Liver (tissue), 9 donors: ENCODE measurements around the gene NKTR. TPM values are rescaled to one million over a fixed set of nuclear protein-coding genes. Genes with fewer than 3 reads are reported as not detected.

ENCODE experiments used
- DNase-seq: peaks from one replicate; pipeline ENCODE4 v3.0.0-alpha.2; 2017; ENCODE audit warnings: low spot score
- H3K27ac ChIP-seq, 2 donors: one replicate each; pipeline ENCODE4 v1.7.0; 2013; ENCODE audit warnings: inconsistent platforms in 2 of 2, low read length in 2 of 2, control low read depth in 1 of 2, low read depth in 1 of 2, mild to moderate bottlenecking in 1 of 2
- H3K27me3 ChIP-seq, 4 donors: one replicate each; pipeline versions ENCODE4 v1.6.1 to v1.7.0; 2013; ENCODE audit warnings: low read length in 3 of 4, inconsistent platforms in 1 of 4, mild to moderate bottlenecking in 1 of 4, moderate library complexity in 1 of 4; ENCODE audit not compliant: control insufficient read depth in 4 of 4, insufficient read depth in 4 of 4
- H3K36me3 ChIP-seq, 4 donors: one replicate each; pipeline versions ENCODE4 v1.6.1 to v1.7.0; 2013; ENCODE audit warnings: low read length in 3 of 4, mild to moderate bottlenecking in 3 of 4, low read depth in 1 of 4, moderate library complexity in 1 of 4; ENCODE audit not compliant: control insufficient read depth in 4 of 4, insufficient read depth in 3 of 4
- H3K4me1 ChIP-seq, 4 donors: one replicate each; pipeline versions ENCODE4 v1.6.1 to v1.7.0; 2013; ENCODE audit warnings: low read length in 3 of 4, mild to moderate bottlenecking in 3 of 4, moderate library complexity in 1 of 4; ENCODE audit not compliant: control insufficient read depth in 4 of 4, insufficient read depth in 4 of 4
- H3K4me3 ChIP-seq, 3 donors: one replicate each; pipeline versions ENCODE4 v1.6.1 to v1.7.0; 2013; ENCODE audit warnings: low read length in 3 of 3, control low read depth in 1 of 3, low read depth in 1 of 3, mild to moderate bottlenecking in 1 of 3
- H3K9ac ChIP-seq, 2 donors: one replicate each; pipeline ENCODE4 v1.7.0; 2013; ENCODE audit warnings: low read length in 2 of 2, mild to moderate bottlenecking in 2 of 2, moderate library complexity in 2 of 2, control low read depth in 1 of 2, low read depth in 1 of 2
- H3K9me3 ChIP-seq, 4 donors: one replicate each; pipeline versions ENCODE4 v1.6.1 to v1.7.0; 2013; ENCODE audit warnings: low read length in 3 of 4; ENCODE audit not compliant: control insufficient read depth in 4 of 4
- EGR1 ChIP-seq, 2 donors: IDR thresholded peaks; 2 replicates each; pipeline ENCODE4 v1.6.1; 2016 to 2018; ENCODE audit warnings: antibody characterized with exemption in 2 of 2, low read depth in 2 of 2
- FOXA1 ChIP-seq: IDR thresholded peaks from 2 replicates; pipeline ENCODE4 v1.6.1; 2016; ENCODE audit warnings: antibody characterized with exemption
- FOXA2 ChIP-seq: IDR thresholded peaks from 2 replicates; pipeline ENCODE4 v1.6.1; 2016; ENCODE audit warnings: antibody characterized with exemption
- GABPA ChIP-seq, 2 donors: IDR thresholded peaks in 1 of 2; conservative IDR thresholded peaks in 1 of 2; 2 replicates each; pipeline ENCODE4 v1.6.1; 2016; ENCODE audit warnings: antibody characterized with exemption in 2 of 2, mild to moderate bottlenecking in 1 of 2, moderate library complexity in 1 of 2
- HNF4A ChIP-seq, 2 donors: conservative IDR thresholded peaks; 2 replicates each; pipeline ENCODE4 v1.6.1; 2016; ENCODE audit warnings: antibody characterized with exemption in 2 of 2, mild to moderate bottlenecking in 2 of 2
- HNF4G ChIP-seq: IDR thresholded peaks from 2 replicates; pipeline ENCODE4 v1.6.1; 2016; ENCODE audit warnings: antibody characterized with exemption
- JUND ChIP-seq, 2 donors: IDR thresholded peaks; 2 replicates each; pipeline ENCODE4 v1.6.1; 2016; ENCODE audit warnings: antibody characterized with exemption in 2 of 2
- NR2F2 ChIP-seq: IDR thresholded peaks from 2 replicates; pipeline ENCODE4 v1.6.1; 2016; ENCODE audit warnings: antibody characterized with exemption
- RAD21 ChIP-seq, 2 donors: IDR thresholded peaks; 2 replicates each; pipeline ENCODE4 v1.6.1; 2016; ENCODE audit warnings: antibody characterized with exemption in 2 of 2, mild to moderate bottlenecking in 2 of 2
- RXRA ChIP-seq, 2 donors: IDR thresholded peaks; 2 replicates each; pipeline ENCODE4 v1.6.1; 2017 to 2018; ENCODE audit warnings: antibody characterized with exemption in 2 of 2, mild to moderate bottlenecking in 1 of 2
- SP1 ChIP-seq: IDR thresholded peaks from 2 replicates; pipeline ENCODE4 v1.6.1; 2018; ENCODE audit warnings: antibody characterized with exemption, mild to moderate bottlenecking
- TAF1 ChIP-seq: conservative IDR thresholded peaks from 2 replicates; pipeline ENCODE4 v1.6.1; 2016; ENCODE audit warnings: antibody characterized with exemption, mild to moderate bottlenecking
- YY1 ChIP-seq: IDR thresholded peaks from 2 replicates; pipeline ENCODE4 v1.6.1; 2016; ENCODE audit warnings: antibody characterized with exemption, mild to moderate bottlenecking
- WGBS: extraction: QIAGEN DNeasy Blood & Tissue Kit; methylation state at CpG from one replicate; pipeline ENCODE4 v1.1.7; 2013; 5-methylcytosine and 5-hydroxymethylcytosine counted together
- polyA plus RNA-seq, 2 donors: library from polyadenylated mRNA; stranded (reverse) in 1 of 2; unstranded in 1 of 2; fragments of 200-250 nt in 1 of 2; fragments of >200 nt in 1 of 2; fragmentation: Nextera tagmentation in 1 of 2; extraction: Ambion mirVana in 1 of 2; gene quantifications; one replicate each; pipeline versions ENCODE4 v1.2.1 to v1.2.3, GENCODE V29; 2013 to 2015
- total RNA-seq, 2 donors: library from RNA; depleted of rRNA; stranded (reverse); fragments of >200 nt; gene quantifications; one replicate each; pipeline ENCODE4 v1.2.3, GENCODE V29; 2014
- TF ChIP-seq, protein P1 (sequence below): IDR thresholded peaks from 2 replicates; pipeline ENCODE4 v1.6.1; 2016; ENCODE audit warnings: antibody characterized with exemption
- TF ChIP-seq, protein P2 (sequence below): IDR thresholded peaks from 2 replicates; pipeline ENCODE4 v1.6.1; 2016; ENCODE audit warnings: antibody characterized with exemption, mild to moderate bottlenecking
- TF ChIP-seq, protein P3 (sequence below): IDR thresholded peaks from 2 replicates; pipeline ENCODE4 v1.6.1; 2016; ENCODE audit warnings: antibody characterized with exemption
- TF ChIP-seq, protein P4 (sequence below): IDR thresholded peaks from 2 replicates; pipeline ENCODE4 v1.6.1; 2016; ENCODE audit warnings: antibody characterized with exemption
- TF ChIP-seq, protein P5 (sequence below): fragments of 150-350 bp; IDR thresholded peaks from 2 replicates; pipeline ENCODE4 v1.5.1; 2017; ENCODE audit warnings: improper control_type of control experiment, low read depth, low read length; ENCODE audit not compliant: missing input control
- donor health status: healthy.
- donor health status: healthy.
- donor health status: healthy.
- donor health status: healthy.
- donor health status: healthy.

NKTR gene
- total and polyA plus RNA-seq, 4 donors = 5.8 to 75.5 (median 28.1) TPM

DNA sequence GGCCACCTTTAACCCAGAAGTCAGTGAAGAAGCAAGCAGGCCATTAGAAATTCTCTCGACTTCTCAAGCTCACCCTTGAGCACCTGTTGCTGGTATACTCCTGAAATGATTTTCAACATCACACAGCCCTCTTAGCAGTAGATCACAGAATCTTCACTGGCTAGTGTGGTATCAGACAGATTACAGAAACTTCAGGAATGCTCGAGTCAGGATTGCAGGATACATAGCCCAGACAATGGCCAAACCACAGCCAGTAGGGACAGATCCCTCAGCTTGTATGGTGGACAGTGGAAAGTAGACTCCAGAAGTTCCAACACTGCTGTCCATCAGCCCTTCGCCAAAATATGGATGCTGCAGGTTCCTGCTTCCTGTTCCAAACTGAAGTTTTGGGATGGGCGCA lies 80.3 kb downstream of the NKTR start:
- DNase-seq = no peak
- H3K4me1 ChIP-seq = no peaks in the 10 kb centered on the region
- H3K4me3 ChIP-seq = no peak overlapping the region
- H3K27ac ChIP-seq = no peak overlapping the region
- peaks cover 0 to 2% (median 0%) of the 10 kb centered on the region in 4 donors for H3K9me3 ChIP-seq
- H3K27me3 ChIP-seq = no peaks in the 10 kb centered on the region
- TF ChIP-seq FOXA1 (no peak), RAD21 (IDR thresholded peaks at IDR 0.05) (no peak), YY1 (no peak)
- H3K36me3 ChIP-seq = no peaks in the 10 kb centered on the region
- H3K9ac ChIP-seq = no peak overlapping the region
- 84% methylated on average over 4 of the region's 4 CpGs for WGBS

DNA sequence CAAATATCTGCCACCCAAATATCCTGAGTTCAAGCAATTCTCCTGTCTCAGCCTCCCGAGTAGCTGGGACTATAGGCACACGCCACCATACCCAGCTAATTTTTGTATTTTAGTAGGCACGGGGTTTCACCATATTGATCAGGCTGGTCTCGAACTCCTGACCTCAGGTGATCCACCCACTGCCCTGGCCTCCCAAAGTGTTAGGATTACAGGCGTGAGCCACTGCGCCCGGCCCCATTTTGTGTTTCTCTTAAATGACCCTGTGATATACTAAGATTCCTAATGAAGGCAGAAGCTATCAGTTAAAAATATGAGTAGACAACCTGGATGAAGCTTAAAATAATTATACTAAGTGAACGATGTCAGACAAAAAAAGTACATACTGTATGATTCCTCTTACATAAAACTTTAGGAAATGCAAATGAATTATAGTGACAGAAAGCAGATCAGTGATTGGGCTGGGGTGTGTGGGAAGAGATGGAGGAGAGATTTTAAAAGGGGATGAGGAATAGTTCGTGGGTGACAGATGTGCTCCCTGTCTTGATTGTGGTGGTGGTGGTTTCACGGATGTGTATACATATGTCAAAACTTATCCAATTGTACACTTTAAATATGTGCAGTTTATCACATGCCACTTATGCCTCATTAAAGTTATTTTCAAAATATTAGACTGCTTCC lies 81.0 kb downstream of the NKTR start:
- Histone ChIP-seq H3K9ac (no peak overlapping the region), H3K9me3 (no peaks in the 10 kb centered on the region), H3K27ac (no peak overlapping the region), H3K4me1 (peaks cover 0 to 2% (median under 1%) of the 10 kb centered on the region in 4 donors), H3K4me3 (no peak overlapping the region), H3K36me3 (no peaks in the 10 kb centered on the region), H3K27me3 (no peaks in the 10 kb centered on the region)
- 84% methylated on average over 10 of the region's 10 CpGs for WGBS
- TF ChIP-seq HNF4G (no peak), RXRA (IDR thresholded peaks at IDR 0.05) (no peak), RAD21 (IDR thresholded peaks at IDR 0.05) (no peak), SP1 (no peak), JUND (IDR thresholded peaks at IDR 0.05) (no peak), YY1 (no peak), FOXA1 (no peak), TAF1 (no peak), FOXA2 (no peak), GABPA (IDR thresholded peaks at IDR 0.05 in 1 of 2, conservative IDR thresholded peaks at IDR 0.05 in 1 of 2) (no peak), HNF4A (conservative IDR thresholded peaks at IDR 0.05) (no peak), EGR1 (IDR thresholded peaks at IDR 0.05; ENCODE audit: low read depth in 2 of 2) (no peak), NR2F2 (no peak)
- TF ChIP-seq, protein P1, sequence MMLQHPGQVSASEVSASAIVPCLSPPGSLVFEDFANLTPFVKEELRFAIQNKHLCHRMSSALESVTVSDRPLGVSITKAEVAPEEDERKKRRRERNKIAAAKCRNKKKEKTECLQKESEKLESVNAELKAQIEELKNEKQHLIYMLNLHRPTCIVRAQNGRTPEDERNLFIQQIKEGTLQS = no peak
- TF ChIP-seq, protein P2, sequence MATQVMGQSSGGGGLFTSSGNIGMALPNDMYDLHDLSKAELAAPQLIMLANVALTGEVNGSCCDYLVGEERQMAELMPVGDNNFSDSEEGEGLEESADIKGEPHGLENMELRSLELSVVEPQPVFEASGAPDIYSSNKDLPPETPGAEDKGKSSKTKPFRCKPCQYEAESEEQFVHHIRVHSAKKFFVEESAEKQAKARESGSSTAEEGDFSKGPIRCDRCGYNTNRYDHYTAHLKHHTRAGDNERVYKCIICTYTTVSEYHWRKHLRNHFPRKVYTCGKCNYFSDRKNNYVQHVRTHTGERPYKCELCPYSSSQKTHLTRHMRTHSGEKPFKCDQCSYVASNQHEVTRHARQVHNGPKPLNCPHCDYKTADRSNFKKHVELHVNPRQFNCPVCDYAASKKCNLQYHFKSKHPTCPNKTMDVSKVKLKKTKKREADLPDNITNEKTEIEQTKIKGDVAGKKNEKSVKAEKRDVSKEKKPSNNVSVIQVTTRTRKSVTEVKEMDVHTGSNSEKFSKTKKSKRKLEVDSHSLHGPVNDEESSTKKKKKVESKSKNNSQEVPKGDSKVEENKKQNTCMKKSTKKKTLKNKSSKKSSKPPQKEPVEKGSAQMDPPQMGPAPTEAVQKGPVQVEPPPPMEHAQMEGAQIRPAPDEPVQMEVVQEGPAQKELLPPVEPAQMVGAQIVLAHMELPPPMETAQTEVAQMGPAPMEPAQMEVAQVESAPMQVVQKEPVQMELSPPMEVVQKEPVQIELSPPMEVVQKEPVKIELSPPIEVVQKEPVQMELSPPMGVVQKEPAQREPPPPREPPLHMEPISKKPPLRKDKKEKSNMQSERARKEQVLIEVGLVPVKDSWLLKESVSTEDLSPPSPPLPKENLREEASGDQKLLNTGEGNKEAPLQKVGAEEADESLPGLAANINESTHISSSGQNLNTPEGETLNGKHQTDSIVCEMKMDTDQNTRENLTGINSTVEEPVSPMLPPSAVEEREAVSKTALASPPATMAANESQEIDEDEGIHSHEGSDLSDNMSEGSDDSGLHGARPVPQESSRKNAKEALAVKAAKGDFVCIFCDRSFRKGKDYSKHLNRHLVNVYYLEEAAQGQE = no peak
- TF ChIP-seq, protein P3, sequence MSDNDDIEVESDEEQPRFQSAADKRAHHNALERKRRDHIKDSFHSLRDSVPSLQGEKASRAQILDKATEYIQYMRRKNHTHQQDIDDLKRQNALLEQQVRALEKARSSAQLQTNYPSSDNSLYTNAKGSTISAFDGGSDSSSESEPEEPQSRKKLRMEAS = no peak
- TF ChIP-seq, protein P4, sequence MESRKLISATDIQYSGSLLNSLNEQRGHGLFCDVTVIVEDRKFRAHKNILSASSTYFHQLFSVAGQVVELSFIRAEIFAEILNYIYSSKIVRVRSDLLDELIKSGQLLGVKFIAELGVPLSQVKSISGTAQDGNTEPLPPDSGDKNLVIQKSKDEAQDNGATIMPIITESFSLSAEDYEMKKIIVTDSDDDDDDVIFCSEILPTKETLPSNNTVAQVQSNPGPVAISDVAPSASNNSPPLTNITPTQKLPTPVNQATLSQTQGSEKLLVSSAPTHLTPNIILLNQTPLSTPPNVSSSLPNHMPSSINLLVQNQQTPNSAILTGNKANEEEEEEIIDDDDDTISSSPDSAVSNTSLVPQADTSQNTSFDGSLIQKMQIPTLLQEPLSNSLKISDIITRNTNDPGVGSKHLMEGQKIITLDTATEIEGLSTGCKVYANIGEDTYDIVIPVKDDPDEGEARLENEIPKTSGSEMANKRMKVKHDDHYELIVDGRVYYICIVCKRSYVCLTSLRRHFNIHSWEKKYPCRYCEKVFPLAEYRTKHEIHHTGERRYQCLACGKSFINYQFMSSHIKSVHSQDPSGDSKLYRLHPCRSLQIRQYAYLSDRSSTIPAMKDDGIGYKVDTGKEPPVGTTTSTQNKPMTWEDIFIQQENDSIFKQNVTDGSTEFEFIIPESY = no peak
- TF ChIP-seq, protein P5, sequence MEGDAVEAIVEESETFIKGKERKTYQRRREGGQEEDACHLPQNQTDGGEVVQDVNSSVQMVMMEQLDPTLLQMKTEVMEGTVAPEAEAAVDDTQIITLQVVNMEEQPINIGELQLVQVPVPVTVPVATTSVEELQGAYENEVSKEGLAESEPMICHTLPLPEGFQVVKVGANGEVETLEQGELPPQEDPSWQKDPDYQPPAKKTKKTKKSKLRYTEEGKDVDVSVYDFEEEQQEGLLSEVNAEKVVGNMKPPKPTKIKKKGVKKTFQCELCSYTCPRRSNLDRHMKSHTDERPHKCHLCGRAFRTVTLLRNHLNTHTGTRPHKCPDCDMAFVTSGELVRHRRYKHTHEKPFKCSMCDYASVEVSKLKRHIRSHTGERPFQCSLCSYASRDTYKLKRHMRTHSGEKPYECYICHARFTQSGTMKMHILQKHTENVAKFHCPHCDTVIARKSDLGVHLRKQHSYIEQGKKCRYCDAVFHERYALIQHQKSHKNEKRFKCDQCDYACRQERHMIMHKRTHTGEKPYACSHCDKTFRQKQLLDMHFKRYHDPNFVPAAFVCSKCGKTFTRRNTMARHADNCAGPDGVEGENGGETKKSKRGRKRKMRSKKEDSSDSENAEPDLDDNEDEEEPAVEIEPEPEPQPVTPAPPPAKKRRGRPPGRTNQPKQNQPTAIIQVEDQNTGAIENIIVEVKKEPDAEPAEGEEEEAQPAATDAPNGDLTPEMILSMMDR = no peak
- no peak for DNase-seq
